IMR-90 (cell line): Measurements from ENCODE around the gene CAPN9. TPM values are rescaled to one million over a fixed set of nuclear protein-coding genes. Genes with fewer than 3 reads are reported as not detected.

Experiments
- ATAC-seq: fragments of 200-7000 bp; cut with Tn5 transposase; 2 replicates; pipeline ENCODE4 v1.9.1; 2020; ENCODE audit warnings: low read depth, mild to moderate bottlenecking, moderate library complexity
- BruUV-seq: library from RNA; stranded (reverse); fragments of 400-500 nt; replicated peaks from 2 replicates; lab custom pipeline; 2021; lab: Mats Ljungman, UMichigan
- CTCF ChIA-PET: fragments of 300-600 bp; formaldehyde crosslinking; extraction: SDS; loops from one replicate; lab custom pipeline; 2021; ENCODE audit warnings: antibody characterized with exemption; lab: Yijun Ruan, JAX
- POLR2A ChIA-PET: fragments of 300-600 bp; sonication (Branson Sonifier 250); formaldehyde crosslinking; loops from one replicate; lab custom pipeline; 2022; ENCODE audit warnings: antibody characterized with exemption; ENCODE audit not compliant: unreplicated experiment; lab: Charles Lee
- DNase-seq: peaks from one replicate; pipeline ENCODE4 v3.0.0; 2013
- H2AFZ ChIP-seq: replicated peaks from 2 replicates; pipeline ENCODE3; 2013; ENCODE audit warnings: low read length, mild to moderate bottlenecking; ENCODE audit not compliant: poor library complexity
- H2AK5ac ChIP-seq: 2 replicates; pipeline ENCODE4 v1.6.1; 2013; ENCODE audit warnings: low read depth, low read length, inconsistent platforms
- H2AK9ac ChIP-seq: replicated peaks from 2 replicates; pipeline ENCODE3; 2013; ENCODE audit warnings: mild to moderate bottlenecking, low read depth, low read length, moderate library complexity; ENCODE audit not compliant: poor library complexity
- H2BK120ac ChIP-seq: 2 replicates; pipeline ENCODE4 v1.6.1; 2013; ENCODE audit warnings: low read depth, low read length, inconsistent platforms
- H2BK15ac ChIP-seq: 3 replicates; pipeline ENCODE4 v1.6.1; 2013; ENCODE audit warnings: low read depth, low read length, inconsistent platforms
- H2BK20ac ChIP-seq: 2 replicates; pipeline ENCODE4 v1.6.1; 2013; ENCODE audit warnings: low read depth, mild to moderate bottlenecking, inconsistent platforms, low read length, moderate library complexity
- H2BK5ac ChIP-seq: 2 replicates; pipeline ENCODE4 v1.6.1; 2013; ENCODE audit warnings: mild to moderate bottlenecking, low read depth, low read length, inconsistent platforms; ENCODE audit not compliant: poor library complexity, severe bottlenecking
- H3K14ac ChIP-seq: replicated peaks from 2 replicates; pipeline ENCODE4 v1.6.1; 2013; ENCODE audit warnings: low read depth, low read length, inconsistent platforms
- H3K18ac ChIP-seq: 2 replicates; pipeline ENCODE4 v1.6.1; 2013; ENCODE audit warnings: low read depth, low read length, control low read depth
- H3K23ac ChIP-seq: 2 replicates; pipeline ENCODE4 v1.6.1; 2013; ENCODE audit warnings: low read depth, low read length, inconsistent platforms
- H3K27ac ChIP-seq: 2 replicates; pipeline ENCODE4 v1.5.1; 2013; ENCODE audit warnings: mild to moderate bottlenecking, control low read depth, low read length; ENCODE audit not compliant: insufficient read depth
- H3K27me3 ChIP-seq: 2 replicates; pipeline ENCODE4 v1.6.1; 2013; ENCODE audit warnings: low read length; ENCODE audit not compliant: control insufficient read depth, insufficient read depth
- H3K36me3 ChIP-seq: 2 replicates; pipeline ENCODE4 v1.6.1; 2013; ENCODE audit warnings: low read length, mixed read lengths; ENCODE audit not compliant: control insufficient read depth, insufficient read depth
- H3K4ac ChIP-seq: 2 replicates; pipeline ENCODE4 v1.6.1; 2013; ENCODE audit warnings: low read depth, low read length, inconsistent platforms
- H3K4me1 ChIP-seq: 2 replicates; pipeline ENCODE4 v1.6.1; 2013; ENCODE audit warnings: low read length, mixed read lengths; ENCODE audit not compliant: control insufficient read depth, insufficient read depth
- H3K4me2 ChIP-seq: 2 replicates; pipeline ENCODE4 v1.6.1; 2013; ENCODE audit warnings: low read depth, mild to moderate bottlenecking, control low read depth, low read length, moderate library complexity
- H3K4me3 ChIP-seq: 2 replicates; pipeline ENCODE4 v1.5.1; 2013; ENCODE audit warnings: low read depth, mild to moderate bottlenecking, control low read depth, low read length, moderate library complexity; ENCODE audit not compliant: insufficient read depth
- H3K56ac ChIP-seq: 2 replicates; pipeline ENCODE4 v1.6.1; 2013; ENCODE audit warnings: low read length, inconsistent platforms; ENCODE audit not compliant: insufficient read depth; ENCODE audit errors: extremely low read depth
- H3K79me1 ChIP-seq, 2 experiments: 2 replicates each; pipeline ENCODE4 v1.6.1; 2013; ENCODE audit warnings: low read length in 2 of 2, inconsistent platforms in 1 of 2, low read depth in 1 of 2
- H3K9ac ChIP-seq: 2 replicates; pipeline ENCODE4 v1.6.1; 2013; ENCODE audit warnings: low read depth, low read length, control low read depth
- H3K9me1 ChIP-seq: 2 replicates; pipeline ENCODE4 v1.6.1; 2013; ENCODE audit warnings: low read length, inconsistent platforms; ENCODE audit not compliant: insufficient read depth
- H3K9me3 ChIP-seq: 2 replicates; pipeline ENCODE4 v1.6.1; 2013; ENCODE audit warnings: low read length; ENCODE audit not compliant: control insufficient read depth, insufficient read depth
- H4K20me1 ChIP-seq: 2 replicates; pipeline ENCODE4 v1.6.1; 2013; ENCODE audit warnings: low read length, inconsistent platforms; ENCODE audit not compliant: insufficient read depth
- H4K5ac ChIP-seq: 2 replicates; pipeline ENCODE4 v1.6.1; 2013; ENCODE audit warnings: mild to moderate bottlenecking, low read depth, low read length, control low read depth
- H4K8ac ChIP-seq, 2 experiments: 2 replicates each; pipeline ENCODE4 v1.6.1; 2013; ENCODE audit warnings: low read depth in 2 of 2, low read length in 2 of 2, control low read depth in 1 of 2, inconsistent platforms in 1 of 2
- H4K91ac ChIP-seq: 2 replicates; pipeline ENCODE4 v1.6.1; 2013; ENCODE audit warnings: low read depth, low read length, inconsistent platforms; ENCODE audit not compliant: insufficient read depth
- CHD1 ChIP-seq: IDR thresholded peaks from 2 replicates; pipeline ENCODE4 v1.6.1; 2012; ENCODE audit warnings: low read depth, low read length, improper control_type of control experiment
- ELK1 ChIP-seq: fragments of 150-350 bp; IDR thresholded peaks from 2 replicates; pipeline ENCODE4 v1.6.1; 2016; ENCODE audit warnings: low read depth, mild to moderate bottlenecking, low read length, moderate library complexity, borderline replicate concordance
- FOS ChIP-seq: fragments of 150-350 bp; IDR thresholded peaks from 2 replicates; pipeline ENCODE4 v1.6.1; 2016; ENCODE audit warnings: low read depth, low read length
- MAFK ChIP-seq: IDR thresholded peaks from 2 replicates; pipeline ENCODE4 v1.6.1; 2012; ENCODE audit warnings: low read depth, low read length, improper control_type of control experiment
- MXI1 ChIP-seq: IDR thresholded peaks from 2 replicates; pipeline ENCODE4 v1.6.1; 2012; ENCODE audit warnings: low read depth, mild to moderate bottlenecking, low read length, moderate library complexity, borderline replicate concordance
- NFE2L2 ChIP-seq: fragments of 150-350 bp; IDR thresholded peaks from 2 replicates; pipeline ENCODE4 v1.6.1; 2016; ENCODE audit warnings: low read depth, mild to moderate bottlenecking, low read length
- POLR2A ChIP-seq: IDR thresholded peaks from 2 replicates; pipeline ENCODE4 v1.6.1; 2012; ENCODE audit warnings: mild to moderate bottlenecking, low read depth, low read length
- RAD21 ChIP-seq: IDR thresholded peaks from 2 replicates; pipeline ENCODE4 v1.6.1; 2012; ENCODE audit warnings: low read length, improper control_type of control experiment
- RCOR1 ChIP-seq: IDR thresholded peaks from 2 replicates; pipeline ENCODE4 v1.6.1; 2012; ENCODE audit warnings: mild to moderate bottlenecking, low read length, improper control_type of control experiment; ENCODE audit not compliant: insufficient replicate concordance
- SMC3 ChIP-seq: fragments of 150-350 bp; IDR thresholded peaks from 2 replicates; pipeline ENCODE4 v1.6.1; 2016; ENCODE audit warnings: low read depth, mild to moderate bottlenecking, antibody characterized with exemption, low read length, moderate library complexity
- WGBS, 2 experiments: methylation state at CpG; one replicate each; pipeline versions ENCODE4 v1.1.5 to v1.1.7; 2013; ENCODE audit warnings: missing lambda C conversion rate in 2 of 2; ENCODE audit not compliant: insufficient read length in 1 of 2; ENCODE audit errors: extremely low coverage in 2 of 2; 5-methylcytosine and 5-hydroxymethylcytosine counted together
- dilution Hi-C: fragments of 300-500 bp; cut with HindIII; formaldehyde crosslinking; loops from one replicate; pipeline ENCODE4 v1.14.3; 2018; ENCODE audit warnings: low sequenced_read_pairs; ENCODE audit not compliant: unreplicated experiment
- in situ Hi-C: fragments of 300-500 bp; cut with MboI; formaldehyde crosslinking; loops from 3 replicates; pipeline ENCODE4 v1.14.3; 2019; ENCODE audit warnings: low sequenced_read_pairs, inconsistent platforms, mixed read lengths
- intact Hi-C: fragments of 100-400 bp; cut with micrococcal nuclease; formaldehyde crosslinking; loops from 2 replicates; pipeline ENCODE4 v1.10.0; 2022
- polyA plus RNA-seq, 3 experiments: library from polyadenylated mRNA; depleted of rRNA; stranded (reverse); fragments of >200 nt; gene quantifications; 2 replicates each; pipeline ENCODE4 v1.2.3, GENCODE V29; 2012; ENCODE audit warnings: low replicate concordance in 1 of 3
- total RNA-seq: library from RNA; depleted of rRNA; stranded (reverse); fragments of >200 nt; gene quantifications from 2 replicates; pipeline ENCODE4 v1.2.3, GENCODE V29; 2012

Gene CAPN9
- total and polyA plus RNA-seq, 2 of the 4 experiments (the other 2 are of a cell fraction) = not detected

DNA sequence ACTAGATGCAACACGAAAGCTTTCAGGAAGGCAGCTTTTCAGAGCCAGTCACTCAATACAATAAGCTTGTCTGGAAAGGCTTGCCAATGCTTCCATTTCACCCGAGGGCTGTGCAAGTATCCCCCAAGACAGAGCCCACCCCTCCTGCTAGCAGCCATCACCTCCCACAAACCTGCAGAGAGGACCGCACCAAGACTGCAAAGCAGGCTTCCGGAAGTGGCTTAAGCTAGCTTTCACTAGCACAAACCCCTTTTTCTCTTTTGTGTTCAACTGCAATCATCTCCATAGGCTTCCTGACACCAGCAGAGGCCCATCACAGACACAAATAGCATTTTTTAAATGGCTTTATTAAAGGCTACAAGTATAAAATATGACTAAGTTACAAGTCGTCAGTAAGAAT is 89.6 kb downstream of the CAPN9 start:
- H3K56ac ChIP-seq = no peak overlapping the region
- no peaks in the 10 kb centered on the region for H3K27me3 ChIP-seq
- H3K27ac ChIP-seq = no peak overlapping the region
- no peak overlapping the region for H3K4me3 ChIP-seq
- no peak overlapping the region for H2BK20ac ChIP-seq
- H3K9me3 ChIP-seq = no peaks in the 10 kb centered on the region
- H2AK9ac ChIP-seq = no peak overlapping the region
- ATAC-seq = no peak
- no TSS peak for BruUV-seq
- dilution Hi-C loops = no loop called here
- no peak overlapping the region for H4K8ac ChIP-seq
- H3K36me3 ChIP-seq = peaks cover 36% of the 10 kb centered on the region
- no peak overlapping the region for H2BK5ac ChIP-seq
- CTCF ChIA-PET = no interaction called here
- no peak overlapping the region for H3K14ac ChIP-seq
- H2BK120ac ChIP-seq = no peak overlapping the region
- peaks cover 15% of the 10 kb centered on the region for H3K9me1 ChIP-seq
- H3K4me1 ChIP-seq = no peaks in the 10 kb centered on the region
- no peak overlapping the region for H3K4me2 ChIP-seq
- WGBS, 2 experiments = 92% methylated on average over 2 of the region's 5 CpGs; no CpG with 5 or more reads in 1 of the 2 experiments
- no peak overlapping the region for H3K23ac ChIP-seq
- H3K9ac ChIP-seq = no peak overlapping the region
- H3K79me1 ChIP-seq = peaks cover 32 to 41% of the 10 kb centered on the region in 2 experiments
- DNase-seq = no peak
- in situ Hi-C loops = no loop called here
- H2BK15ac ChIP-seq = no peak overlapping the region
- H3K18ac ChIP-seq = no peak overlapping the region
- no peak overlapping the region for H2AFZ ChIP-seq
- POLR2A ChIA-PET = no interaction called here
- TF ChIP-seq NFE2L2 (no peak), CHD1 (no peak), RCOR1 (no peak), MAFK (no peak), RAD21 (no peak), SMC3 (no peak), ELK1 (no peak), FOS (no peak), MXI1 (no peak), POLR2A (no peak)
- H4K5ac ChIP-seq = no peak overlapping the region
- H3K4ac ChIP-seq = no peak overlapping the region
- no peak overlapping the region for H4K91ac ChIP-seq
- intact Hi-C loops = no loop called here
- no peak overlapping the region for H2AK5ac ChIP-seq
- H4K20me1 ChIP-seq = peaks cover 25% of the 10 kb centered on the region
